Panc1 (cell line): ENCODE results near the gene MTUS2. TPM values are rescaled to one million over a fixed set of nuclear protein-coding genes. Genes with fewer than 3 reads are reported as not detected.

Experiments used
- ATAC-seq: fragments of 200-7000 bp; cut with Tn5 transposase; 2 replicates; pipeline ENCODE4 v1.9.1; 2020; ENCODE audit warnings: mild to moderate bottlenecking, moderate library complexity
- BruUV-seq: library from RNA; stranded (reverse); fragments of 400-500 nt; replicated peaks from 2 replicates; lab custom pipeline; 2021; lab: Mats Ljungman, UMichigan
- CTCF ChIA-PET: fragments of 300-600 bp; sonication (Branson Sonifier 250); formaldehyde crosslinking; loops from one replicate; lab custom pipeline; 2022; ENCODE audit warnings: antibody characterized with exemption; lab: Charles Lee
- POLR2A ChIA-PET: fragments of 300-600 bp; sonication (Branson Sonifier 250); formaldehyde crosslinking; loops from one replicate; lab custom pipeline; 2022; ENCODE audit warnings: antibody characterized with exemption; lab: Charles Lee
- DNase-seq: peaks from one replicate; pipeline ENCODE4 v3.0.0-alpha.2; 2010; ENCODE audit warnings: low read depth, low spot score
- H3K27ac ChIP-seq: 2 replicates; pipeline ENCODE4 v1.5.1; 2011; ENCODE audit warnings: mild to moderate bottlenecking, low read length, inconsistent platforms
- H3K27me3 ChIP-seq: fragments of 200-500 bp; sonication (Bioruptor generic); 2 replicates; pipeline ENCODE4 v1.6.0; 2014; ENCODE audit warnings: low read length, inconsistent platforms; ENCODE audit not compliant: control insufficient read depth, insufficient read depth
- H3K36me3 ChIP-seq: fragments of 200-500 bp; sonication (Bioruptor generic); 2 replicates; pipeline ENCODE4 v1.5.1; 2014; ENCODE audit warnings: inconsistent platforms, mild to moderate bottlenecking, low read length, moderate library complexity; ENCODE audit not compliant: control insufficient read depth, insufficient read depth
- H3K4me1 ChIP-seq: 2 replicates; pipeline ENCODE4 v1.5.1; 2011; ENCODE audit warnings: inconsistent platforms, mild to moderate bottlenecking, low read length, moderate library complexity; ENCODE audit not compliant: control insufficient read depth, insufficient read depth
- H3K4me3 ChIP-seq, 2 experiments: 2 replicates each; pipeline ENCODE4 v1.5.1; 2011 to 2012; ENCODE audit warnings: low read depth in 2 of 2, low read length in 2 of 2, mild to moderate bottlenecking in 2 of 2, inconsistent platforms in 1 of 2, moderate library complexity in 1 of 2
- H3K9me3 ChIP-seq: fragments of 200-500 bp; sonication (Bioruptor generic); 2 replicates; pipeline ENCODE4 v1.5.1; 2014; ENCODE audit warnings: low read depth, mild to moderate bottlenecking, inconsistent platforms, low read length, moderate library complexity; ENCODE audit not compliant: control insufficient read depth, insufficient read depth
- CTCF ChIP-seq: fragments of 450-650 bp; IDR thresholded peaks from 2 replicates; pipeline ENCODE4 v1.5.1; 2017; ENCODE audit warnings: mild to moderate bottlenecking
- POLR2AphosphoS5 ChIP-seq: IDR thresholded peaks from 2 replicates; pipeline ENCODE4 v1.6.1; 2012; ENCODE audit warnings: mild to moderate bottlenecking, low read depth, low read length, moderate library complexity
- REST ChIP-seq, 2 experiments: IDR thresholded peaks; 2 replicates each; pipeline ENCODE4 v1.6.1; 2011 to 2012; ENCODE audit warnings: low read depth in 2 of 2, control low read depth in 1 of 2, low read length in 1 of 2, mild to moderate bottlenecking in 1 of 2, moderate library complexity in 1 of 2; ENCODE audit not compliant: insufficient read depth in 1 of 2
- SIN3A ChIP-seq: IDR thresholded peaks from 2 replicates; pipeline ENCODE4 v1.6.1; 2012; ENCODE audit warnings: low read depth, mild to moderate bottlenecking, low read length, moderate library complexity, borderline replicate concordance; ENCODE audit not compliant: insufficient read depth
- TCF7L2 ChIP-seq: IDR thresholded peaks from 2 replicates; pipeline ENCODE4 v1.6.1; 2011; ENCODE audit warnings: mild to moderate bottlenecking, low read depth, low read length, inconsistent platforms
- in situ Hi-C: cut with HindIII; loops from 2 replicates; pipeline ENCODE4 v1.10.0; 2016; ENCODE audit warnings: low sequenced_read_pairs, low pct_unique_long_range_greater_than_20kb
- intact Hi-C: fragments of 100-400 bp; cut with micrococcal nuclease; formaldehyde crosslinking; loops from one replicate; pipeline ENCODE4 v1.10.0; 2022; ENCODE audit not compliant: unreplicated experiment
- total RNA-seq: library from RNA; stranded (reverse); gene quantifications from one replicate; pipeline ENCODE4 v1.2.1, GENCODE V29; 2021; ENCODE audit not compliant: unreplicated experiment

The MTUS2 gene
- total RNA-seq, 1 experiment from 2014 or later: 0.05 TPM

GRCh38 chr13:28954419-28954725 lies 134.2 kb downstream of the MTUS2 start:
- Histone ChIP-seq H3K27ac (no peak overlapping the region), H3K9me3 (no peaks in the 10 kb centered on the region), H3K27me3 (no peaks in the 10 kb centered on the region), H3K4me3 (no peak overlapping the region), H3K4me1 (no peaks in the 10 kb centered on the region), H3K36me3 (no peaks in the 10 kb centered on the region)
- ChIA-PET POLR2A (no interaction called here), CTCF (no interaction called here)
- no TSS peak for BruUV-seq
- DNase-seq: no peak
- intact Hi-C loops: no loop called here
- no peak for ATAC-seq
- TF ChIP-seq REST (IDR thresholded peaks at IDR 0.05; ENCODE audit: insufficient read depth in 1 of 2, low read depth in 2 of 2, low read length in 1 of 2) (no peak), CTCF (no peak), POLR2AphosphoS5 (no peak), TCF7L2 (no peak), SIN3A (no peak)
- in situ Hi-C loops: no loop called here

- ChIA-PET CTCF (no interaction called here), POLR2A (no interaction called here)
- Histone ChIP-seq H3K4me1 (no peaks in the 10 kb centered on the region), H3K27me3 (no peaks in the 10 kb centered on the region), H3K36me3 (no peaks in the 10 kb centered on the region), H3K27ac (no peak overlapping the region), H3K9me3 (no peaks in the 10 kb centered on the region), H3K4me3 (no peak overlapping the region)
- in situ Hi-C loops (no loop called here), intact Hi-C loops (no loop called here)
- ATAC-seq (no peak), DNase-seq (no peak)
- no peak for TF ChIP-seq CTCF
- TF ChIP-seq TCF7L2: no peak
- no peak for TF ChIP-seq SIN3A
- TF ChIP-seq POLR2AphosphoS5: no peak
- no peak for TF ChIP-seq REST (IDR thresholded peaks at IDR 0.05; ENCODE audit: insufficient read depth in 1 of 2, low read depth in 2 of 2, low read length in 1 of 2)
- BruUV-seq: no TSS peak
Observed at GRCh38 chr13:28954810-28955209, 134.7 kb downstream of the MTUS2 start.
